ENCODE results near the gene KREMEN2. TPM values are rescaled to one million over a fixed set of nuclear protein-coding genes. Genes with fewer than 3 reads are reported as not detected.

The KREMEN2 gene
- total RNA-seq, 1 experiment from 2014 or later: 7.5 TPM

GRCh38 chr16:2964475-2965336, 631 bp downstream of the KREMEN2 start:
- POLR2A ChIA-PET: interaction anchor here (0.9 to 1.2 kb wide), 6 partner anchors 9 to 60 kb away, joined by 3 to 6 read pairs (median 4); partner anchors contain the start of gene PKMYT1
- Mint-ChIP-seq H3K36me3 (no peaks in the 10 kb centered on the region), H3K4me3 (peak overlapping the region; percentile 89), H3K27me3 (ENCODE audit: low read depth) (peaks cover 38% of the 10 kb centered on the region), H3K27ac (no peak overlapping the region), H3K9me3 (no peaks in the 10 kb centered on the region), H3K4me1 (peaks cover 15% of the 10 kb centered on the region)
- CTCF ChIA-PET: interaction anchor here (0.6 to 5.4 kb wide), 39 partner anchors 8 to 635 kb away, joined by 3 to 43 read pairs (median 4); partner anchors contain the start of genes FLYWCH1, FLYWCH2, PKMYT1 and PRSS21
- ATAC-seq: peak; percentile 56
- peak; percentile 98 for DNase-seq (ENCODE audit: low spot score)
- TF ChIP-seq ZNF281 (CRISPR knock-in tag; IDR thresholded peaks at IDR 0.05) (peak; percentile 72; the same call in 1 of the 2 replicates), NFE2L1 (CRISPR knock-in tag; IDR thresholded peaks at IDR 0.05) (no peak), SP1 (CRISPR knock-in tag; conservative IDR thresholded peaks at IDR 0.05) (peak; percentile 77), MAX (CRISPR knock-in tag; IDR thresholded peaks at IDR 0.05) (peak; percentile 65), JUN (CRISPR knock-in tag; IDR thresholded peaks at IDR 0.05) (no peak), FOXP1 (CRISPR knock-in tag; IDR thresholded peaks at IDR 0.05; ENCODE audit: borderline replicate concordance) (peak; percentile 47), HMGA2 (CRISPR knock-in tag; IDR thresholded peaks at IDR 0.05) (no peak), CDX4 (CRISPR knock-in tag; IDR thresholded peaks at IDR 0.05; ENCODE audit: borderline replicate concordance) (no peak), IRF2 (CRISPR knock-in tag; IDR thresholded peaks at IDR 0.05; ENCODE audit: borderline replicate concordance, low read depth) (no peak), ZNF532 (CRISPR knock-in tag; IDR thresholded peaks at IDR 0.05; ENCODE audit: borderline replicate concordance) (no peak), GABPB1 (CRISPR knock-in tag; IDR thresholded peaks at IDR 0.05) (no peak), KAT7 (CRISPR knock-in tag; IDR thresholded peaks at IDR 0.05; ENCODE audit: borderline replicate concordance) (0 out of 2 replicates have a peak, but pooled peaks have one; percentile 30), USF1 (CRISPR knock-in tag; IDR thresholded peaks at IDR 0.05) (peak; percentile 23; the same call in 1 of the 2 replicates)
- TF ChIP-seq, protein P1, sequence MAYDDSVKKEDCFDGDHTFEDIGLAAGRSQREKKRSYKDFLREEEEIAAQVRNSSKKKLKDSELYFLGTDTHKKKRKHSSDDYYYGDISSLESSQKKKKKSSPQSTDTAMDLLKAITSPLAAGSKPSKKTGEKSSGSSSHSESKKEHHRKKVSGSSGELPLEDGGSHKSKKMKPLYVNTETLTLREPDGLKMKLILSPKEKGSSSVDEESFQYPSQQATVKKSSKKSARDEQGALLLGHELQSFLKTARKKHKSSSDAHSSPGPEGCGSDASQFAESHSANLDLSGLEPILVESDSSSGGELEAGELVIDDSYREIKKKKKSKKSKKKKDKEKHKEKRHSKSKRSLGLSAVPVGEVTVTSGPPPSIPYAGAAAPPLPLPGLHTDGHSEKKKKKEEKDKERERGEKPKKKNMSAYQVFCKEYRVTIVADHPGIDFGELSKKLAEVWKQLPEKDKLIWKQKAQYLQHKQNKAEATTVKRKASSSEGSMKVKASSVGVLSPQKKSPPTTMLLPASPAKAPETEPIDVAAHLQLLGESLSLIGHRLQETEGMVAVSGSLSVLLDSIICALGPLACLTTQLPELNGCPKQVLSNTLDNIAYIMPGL (CRISPR knock-in tag; IDR thresholded peaks at IDR 0.05): peak; percentile 83; the same call in 1 of the 2 replicates
- TF ChIP-seq, protein P2, sequence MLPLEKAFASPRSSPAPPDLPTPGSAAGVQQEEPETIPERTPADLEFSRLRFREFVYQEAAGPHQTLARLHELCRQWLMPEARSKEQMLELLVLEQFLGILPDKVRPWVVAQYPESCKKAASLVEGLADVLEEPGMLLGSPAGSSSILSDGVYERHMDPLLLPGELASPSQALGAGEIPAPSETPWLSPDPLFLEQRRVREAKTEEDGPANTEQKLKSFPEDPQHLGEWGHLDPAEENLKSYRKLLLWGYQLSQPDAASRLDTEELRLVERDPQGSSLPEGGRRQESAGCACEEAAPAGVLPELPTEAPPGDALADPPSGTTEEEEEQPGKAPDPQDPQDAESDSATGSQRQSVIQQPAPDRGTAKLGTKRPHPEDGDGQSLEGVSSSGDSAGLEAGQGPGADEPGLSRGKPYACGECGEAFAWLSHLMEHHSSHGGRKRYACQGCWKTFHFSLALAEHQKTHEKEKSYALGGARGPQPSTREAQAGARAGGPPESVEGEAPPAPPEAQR (CRISPR knock-in tag; IDR thresholded peaks at IDR 0.05): no peak
- TF ChIP-seq, protein P3, sequence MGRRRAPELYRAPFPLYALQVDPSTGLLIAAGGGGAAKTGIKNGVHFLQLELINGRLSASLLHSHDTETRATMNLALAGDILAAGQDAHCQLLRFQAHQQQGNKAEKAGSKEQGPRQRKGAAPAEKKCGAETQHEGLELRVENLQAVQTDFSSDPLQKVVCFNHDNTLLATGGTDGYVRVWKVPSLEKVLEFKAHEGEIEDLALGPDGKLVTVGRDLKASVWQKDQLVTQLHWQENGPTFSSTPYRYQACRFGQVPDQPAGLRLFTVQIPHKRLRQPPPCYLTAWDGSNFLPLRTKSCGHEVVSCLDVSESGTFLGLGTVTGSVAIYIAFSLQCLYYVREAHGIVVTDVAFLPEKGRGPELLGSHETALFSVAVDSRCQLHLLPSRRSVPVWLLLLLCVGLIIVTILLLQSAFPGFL (CRISPR knock-in tag; IDR thresholded peaks at IDR 0.05; ENCODE audit: borderline replicate concordance): no peak
- TF ChIP-seq, protein P4, sequence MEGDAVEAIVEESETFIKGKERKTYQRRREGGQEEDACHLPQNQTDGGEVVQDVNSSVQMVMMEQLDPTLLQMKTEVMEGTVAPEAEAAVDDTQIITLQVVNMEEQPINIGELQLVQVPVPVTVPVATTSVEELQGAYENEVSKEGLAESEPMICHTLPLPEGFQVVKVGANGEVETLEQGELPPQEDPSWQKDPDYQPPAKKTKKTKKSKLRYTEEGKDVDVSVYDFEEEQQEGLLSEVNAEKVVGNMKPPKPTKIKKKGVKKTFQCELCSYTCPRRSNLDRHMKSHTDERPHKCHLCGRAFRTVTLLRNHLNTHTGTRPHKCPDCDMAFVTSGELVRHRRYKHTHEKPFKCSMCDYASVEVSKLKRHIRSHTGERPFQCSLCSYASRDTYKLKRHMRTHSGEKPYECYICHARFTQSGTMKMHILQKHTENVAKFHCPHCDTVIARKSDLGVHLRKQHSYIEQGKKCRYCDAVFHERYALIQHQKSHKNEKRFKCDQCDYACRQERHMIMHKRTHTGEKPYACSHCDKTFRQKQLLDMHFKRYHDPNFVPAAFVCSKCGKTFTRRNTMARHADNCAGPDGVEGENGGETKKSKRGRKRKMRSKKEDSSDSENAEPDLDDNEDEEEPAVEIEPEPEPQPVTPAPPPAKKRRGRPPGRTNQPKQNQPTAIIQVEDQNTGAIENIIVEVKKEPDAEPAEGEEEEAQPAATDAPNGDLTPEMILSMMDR (IDR thresholded peaks at IDR 0.05): no peak
- TF ChIP-seq, protein P5, sequence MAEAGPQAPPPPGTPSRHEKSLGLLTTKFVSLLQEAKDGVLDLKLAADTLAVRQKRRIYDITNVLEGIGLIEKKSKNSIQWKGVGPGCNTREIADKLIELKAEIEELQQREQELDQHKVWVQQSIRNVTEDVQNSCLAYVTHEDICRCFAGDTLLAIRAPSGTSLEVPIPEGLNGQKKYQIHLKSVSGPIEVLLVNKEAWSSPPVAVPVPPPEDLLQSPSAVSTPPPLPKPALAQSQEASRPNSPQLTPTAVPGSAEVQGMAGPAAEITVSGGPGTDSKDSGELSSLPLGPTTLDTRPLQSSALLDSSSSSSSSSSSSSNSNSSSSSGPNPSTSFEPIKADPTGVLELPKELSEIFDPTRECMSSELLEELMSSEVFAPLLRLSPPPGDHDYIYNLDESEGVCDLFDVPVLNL (CRISPR knock-in tag; IDR thresholded peaks at IDR 0.05; ENCODE audit: borderline replicate concordance, low read depth): peak; percentile 37; the same call in 1 of the 2 replicates
